ENCODE measurements around the gene CNIH3. TPM values are rescaled to one million over a fixed set of nuclear protein-coding genes. Genes with fewer than 3 reads are reported as not detected.

Gene CNIH3
- total RNA-seq, 2 experiments from 2014 or later, result 1.8 to 2.5 TPM

GRCh38 chr1:224780736-224781135 is 164.6 kb downstream of the CNIH3 start:
- no peak for TF ChIP-seq CTCF (IDR thresholded peaks at IDR 0.05)
- H3K9me3 ChIP-seq (ENCODE audit: control insufficient read depth in 1 of 2, insufficient read depth in 1 of 2, low read length in 2 of 2), result no peaks in the 10 kb centered on the region
- H3K27ac Mint-ChIP-seq, result no peak overlapping the region
- DNase-seq, result no peak
- no peak overlapping the region for H3K27ac ChIP-seq (ENCODE audit: low read depth in 1 of 2, low read length in 2 of 2)
- no peak overlapping the region for H3K4me3 Mint-ChIP-seq
- intact Hi-C loops (cut with DNase I, micrococcal nuclease), result no loop called here
- H3K4me3 ChIP-seq (ENCODE audit: low read length), result no peak overlapping the region
- H3K4me1 ChIP-seq (ENCODE audit: insufficient read depth, low read length), result no peaks in the 10 kb centered on the region
- ChIA-PET POLR2A (no interaction called here), CTCF (no interaction called here)
- no peaks in the 10 kb centered on the region for H3K36me3 Mint-ChIP-seq (ENCODE audit: low read depth)
- no peaks in the 10 kb centered on the region for H3K36me3 ChIP-seq (ENCODE audit: insufficient read depth, low read length)
- H3K27me3 ChIP-seq (ENCODE audit: control insufficient read depth in 1 of 2, insufficient read depth in 2 of 2, low read length in 2 of 2), result no peaks in the 10 kb centered on the region
- no peak for ATAC-seq (ENCODE audit: poor library complexity)
- peaks cover 21% of the 10 kb centered on the region for H3K4me1 Mint-ChIP-seq (ENCODE audit: low read depth)
- no peaks in the 10 kb centered on the region for H3K9me3 Mint-ChIP-seq
- no peaks in the 10 kb centered on the region for H3K27me3 Mint-ChIP-seq

- intact Hi-C loops (cut with DNase I, micrococcal nuclease), result no loop called here
- no peak overlapping the region for H3K27ac Mint-ChIP-seq
- H3K4me1 Mint-ChIP-seq (ENCODE audit: low read depth), result peaks cover 21% of the 10 kb centered on the region
Observed at GRCh38 chr1:224781800-224782199, 165.7 kb downstream of the CNIH3 start.

GRCh38 chr1:224782281-224783000 is 166.3 kb downstream of the CNIH3 start:
- H3K27ac Mint-ChIP-seq, result no peak overlapping the region
- ATAC-seq (ENCODE audit: poor library complexity), result no peak
- H3K4me1 Mint-ChIP-seq (ENCODE audit: low read depth), result peaks cover 21% of the 10 kb centered on the region
- ChIA-PET POLR2A (no interaction called here), CTCF (no interaction called here)
- no peaks in the 10 kb centered on the region for H3K36me3 Mint-ChIP-seq (ENCODE audit: low read depth)
- no peak for DNase-seq
- Histone ChIP-seq H3K9me3 (ENCODE audit: control insufficient read depth in 1 of 2, insufficient read depth in 1 of 2, low read length in 2 of 2) (no peaks in the 10 kb centered on the region), H3K36me3 (ENCODE audit: insufficient read depth, low read length) (no peaks in the 10 kb centered on the region), H3K27ac (ENCODE audit: low read depth in 1 of 2, low read length in 2 of 2) (no peak overlapping the region), H3K4me3 (ENCODE audit: low read length) (no peak overlapping the region), H3K27me3 (ENCODE audit: control insufficient read depth in 1 of 2, insufficient read depth in 2 of 2, low read length in 2 of 2) (no peaks in the 10 kb centered on the region), H3K4me1 (ENCODE audit: insufficient read depth, low read length) (no peaks in the 10 kb centered on the region)
- TF ChIP-seq CTCF (IDR thresholded peaks at IDR 0.05), result no peak
- H3K9me3 Mint-ChIP-seq, result no peaks in the 10 kb centered on the region
- intact Hi-C loops (cut with DNase I, micrococcal nuclease), result no loop called here
- H3K4me3 Mint-ChIP-seq, result no peak overlapping the region
- H3K27me3 Mint-ChIP-seq, result no peaks in the 10 kb centered on the region

More at GRCh38 chr1:224781800-224782199, 165.7 kb downstream of the CNIH3 start:
- Mint-ChIP-seq H3K36me3 (ENCODE audit: low read depth) (no peaks in the 10 kb centered on the region), H3K9me3 (no peaks in the 10 kb centered on the region), H3K27me3 (no peaks in the 10 kb centered on the region), H3K4me3 (no peak overlapping the region)
- Histone ChIP-seq H3K4me3 (ENCODE audit: low read length) (no peak overlapping the region), H3K27me3 (ENCODE audit: control insufficient read depth in 1 of 2, insufficient read depth in 2 of 2, low read length in 2 of 2) (no peaks in the 10 kb centered on the region), H3K27ac (ENCODE audit: low read depth in 1 of 2, low read length in 2 of 2) (no peak overlapping the region), H3K36me3 (ENCODE audit: insufficient read depth, low read length) (no peaks in the 10 kb centered on the region), H3K4me1 (ENCODE audit: insufficient read depth, low read length) (no peaks in the 10 kb centered on the region), H3K9me3 (ENCODE audit: control insufficient read depth in 1 of 2, insufficient read depth in 1 of 2, low read length in 2 of 2) (no peaks in the 10 kb centered on the region)
- ATAC-seq (ENCODE audit: poor library complexity) (no peak), DNase-seq (no peak)
- ChIA-PET POLR2A (no interaction called here), CTCF (no interaction called here)
- no peak for TF ChIP-seq CTCF (IDR thresholded peaks at IDR 0.05)
